Endothelial cell of umbilical vein (primary cell): ENCODE measurements around the gene KCNA5. TPM values are rescaled to one million over a fixed set of nuclear protein-coding genes. Genes with fewer than 3 reads are reported as not detected.

Experiments
- BruUV-seq: library from RNA; stranded (reverse); fragments of 400-500 nt; replicated peaks from 2 replicates; lab custom pipeline; 2021; lab: Mats Ljungman, UMichigan
- CTCF ChIA-PET: fragments of 300-600, 350-600 bp; sonication (Branson Sonifier 250); formaldehyde crosslinking; loops from one replicate; lab custom pipeline; 2021; ENCODE audit warnings: antibody characterized with exemption, inconsistent platforms; lab: Charles Lee
- POLR2A ChIA-PET: fragments of 300-600, 350-600 bp; sonication (Branson Sonifier 250); formaldehyde crosslinking; loops from one replicate; lab custom pipeline; 2021; ENCODE audit warnings: antibody characterized with exemption, inconsistent platforms; lab: Charles Lee
- DNase-seq: peaks from one replicate; pipeline ENCODE4 v3.0.0-alpha.2; 2011; ENCODE audit warnings: low read depth, low spot score
- FAIRE-seq: peaks from 2 replicates; lab custom pipeline; 2011; peaks lifted over from hg19 to GRCh38; lab: Jason Lieb, UNC
- H2AFZ ChIP-seq: 2 replicates; pipeline ENCODE4 v1.6.0; 2012; ENCODE audit warnings: low read depth, low read length, control low read depth, inconsistent platforms
- H3K27ac ChIP-seq: 2 replicates; pipeline ENCODE4 v1.5.1; 2011; ENCODE audit warnings: low read depth, mild to moderate bottlenecking, control low read depth, low read length, moderate library complexity; ENCODE audit not compliant: insufficient read depth
- H3K27me3 ChIP-seq, 2 experiments: 2 replicates each; pipeline versions ENCODE4 v1.6.0 to v1.6.1; 2011; ENCODE audit warnings: low read length in 2 of 2, mixed read lengths in 1 of 2; ENCODE audit not compliant: control insufficient read depth in 2 of 2, insufficient read depth in 2 of 2
- H3K36me3 ChIP-seq, 2 experiments: 2 replicates in 1 of 2; 3 replicates in 1 of 2; pipeline ENCODE4 v1.5.1; 2011; ENCODE audit warnings: low read length in 2 of 2, mild to moderate bottlenecking in 1 of 2, moderate library complexity in 1 of 2; ENCODE audit not compliant: control insufficient read depth in 2 of 2, insufficient read depth in 2 of 2; ENCODE audit errors: extremely low read depth in 1 of 2
- H3K4me1 ChIP-seq: 3 replicates; pipeline ENCODE4 v1.5.1; 2011; ENCODE audit warnings: mild to moderate bottlenecking, low read length; ENCODE audit not compliant: control insufficient read depth, insufficient read depth; ENCODE audit errors: extremely low read depth
- H3K4me2 ChIP-seq: 2 replicates; pipeline ENCODE4 v1.6.1; 2011; ENCODE audit warnings: low read length, control low read depth, mixed read lengths; ENCODE audit not compliant: insufficient read depth
- H3K4me3 ChIP-seq, 3 experiments: fragments of 200-600 bp in 1 of 3; sonication (generic), shearing (Covaris generic) in 1 of 3; replicated peaks in 1 of 3; 2 replicates each; pipeline ENCODE4 v1.5.1; 2011 to 2016; ENCODE audit warnings: control low read depth in 3 of 3, low read length in 3 of 3, mild to moderate bottlenecking in 2 of 3, inconsistent platforms in 1 of 3, low read depth in 1 of 3, moderate library complexity in 1 of 3; ENCODE audit not compliant: insufficient read depth in 1 of 3
- H3K79me2 ChIP-seq: 2 replicates; pipeline ENCODE4 v1.6.0; 2012; ENCODE audit warnings: low read length, inconsistent platforms; ENCODE audit not compliant: control insufficient read depth, insufficient read depth
- H3K9ac ChIP-seq: replicated peaks from 2 replicates; pipeline ENCODE3; 2011; ENCODE audit warnings: low read length, control low read depth; ENCODE audit not compliant: insufficient read depth; ENCODE audit errors: extremely low read depth
- H3K9me1 ChIP-seq: replicated peaks from 3 replicates; pipeline ENCODE4 v1.6.0; 2011; ENCODE audit warnings: mild to moderate bottlenecking, low read length; ENCODE audit not compliant: control insufficient read depth, insufficient read depth; ENCODE audit errors: extremely low read depth
- H3K9me3 ChIP-seq: replicated peaks from 2 replicates; pipeline ENCODE4 v1.5.1; 2012; ENCODE audit warnings: low read length, inconsistent platforms; ENCODE audit not compliant: control insufficient read depth, insufficient read depth
- H4K20me1 ChIP-seq: replicated peaks from 2 replicates; pipeline ENCODE3; 2011; ENCODE audit warnings: mild to moderate bottlenecking, low read length; ENCODE audit not compliant: control insufficient read depth, insufficient read depth; ENCODE audit errors: extremely low read depth
- EZH2 ChIP-seq: IDR thresholded peaks from 2 replicates; pipeline ENCODE4 v1.6.1; 2012; ENCODE audit warnings: borderline replicate concordance, low read depth, mild to moderate bottlenecking, moderate library complexity, low read length, inconsistent platforms; ENCODE audit not compliant: severe bottlenecking
- FOS ChIP-seq: IDR thresholded peaks from 2 replicates; pipeline ENCODE4 v1.6.1; 2011; ENCODE audit warnings: mild to moderate bottlenecking, low read length, moderate library complexity, borderline replicate concordance; ENCODE audit not compliant: insufficient read depth
- GATA2 ChIP-seq: IDR thresholded peaks from 2 replicates; pipeline ENCODE4 v1.7.0; 2011; ENCODE audit warnings: low read depth, mild to moderate bottlenecking, moderate library complexity, mixed read lengths, low read length; ENCODE audit not compliant: insufficient read length, insufficient read depth
- JUN ChIP-seq: IDR thresholded peaks from 2 replicates; pipeline ENCODE4 v1.6.1; 2011; ENCODE audit warnings: borderline replicate concordance, low read depth; ENCODE audit not compliant: insufficient read length, insufficient read depth
- MYC ChIP-seq: IDR thresholded peaks from one replicate; pipeline ENCODE4 v1.6.1; 2011; ENCODE audit warnings: mild to moderate bottlenecking, low read depth, low read length
- POLR2A ChIP-seq: IDR thresholded peaks from 2 replicates; pipeline ENCODE4 v1.6.1; 2012; ENCODE audit warnings: low read depth, mild to moderate bottlenecking, control low read depth, low read length
- POLR2AphosphoS5 ChIP-seq: IDR thresholded peaks from 2 replicates; pipeline ENCODE4 v1.6.1; 2012; ENCODE audit warnings: low read depth, mild to moderate bottlenecking, control low read depth, low read length, moderate library complexity; ENCODE audit not compliant: insufficient read depth
- dilution Hi-C: fragments of 300-500 bp; cut with MboI; formaldehyde crosslinking; loops from one replicate; pipeline ENCODE4 v1.15.0; 2019; ENCODE audit warnings: low sequenced_read_pairs; ENCODE audit not compliant: extremely low pct_ligation_motif_present
- intact Hi-C: fragments of 100-400 bp; cut with micrococcal nuclease; formaldehyde crosslinking; loops from one replicate; pipeline ENCODE4 v1.10.0; 2022
- polyA plus RNA-seq, 4 experiments: library from polyadenylated mRNA; depleted of rRNA in 3 of 4; stranded (reverse) in 3 of 4; unstranded in 1 of 4; fragments of >200 nt; gene quantifications; 2 replicates each; pipeline versions ENCODE4 v1.2.1 to v1.2.3, GENCODE V29; 2011 to 2012; ENCODE audit warnings: missing spikeins in 1 of 4
- total RNA-seq: library from RNA; stranded (reverse); gene quantifications from 2 replicates; pipeline ENCODE4 v1.2.3, GENCODE V29; 2021
- TF ChIP-seq, protein P1 (sequence below): IDR thresholded peaks from 2 replicates; pipeline ENCODE4 v1.6.1; 2011; ENCODE audit not compliant: insufficient read depth, insufficient read length
- TF ChIP-seq, protein P2 (sequence below), 2 donors: IDR thresholded peaks; 1 replicate in 1 of 2; 2 replicates in 1 of 2; pipeline ENCODE4 v1.5.1; 2011; ENCODE audit warnings: low read length in 2 of 2, mild to moderate bottlenecking in 2 of 2, moderate library complexity in 2 of 2, control low read depth in 1 of 2, inconsistent platforms in 1 of 2, low read depth in 1 of 2; ENCODE audit not compliant: insufficient read depth in 1 of 2; ENCODE audit errors: extremely low read depth in 1 of 2

KCNA5 gene
- total and polyA plus RNA-seq, 2 donors (not counting 3 experiments of a cell fraction or from before 2014, with no cell fraction given), result not detected

DNA sequence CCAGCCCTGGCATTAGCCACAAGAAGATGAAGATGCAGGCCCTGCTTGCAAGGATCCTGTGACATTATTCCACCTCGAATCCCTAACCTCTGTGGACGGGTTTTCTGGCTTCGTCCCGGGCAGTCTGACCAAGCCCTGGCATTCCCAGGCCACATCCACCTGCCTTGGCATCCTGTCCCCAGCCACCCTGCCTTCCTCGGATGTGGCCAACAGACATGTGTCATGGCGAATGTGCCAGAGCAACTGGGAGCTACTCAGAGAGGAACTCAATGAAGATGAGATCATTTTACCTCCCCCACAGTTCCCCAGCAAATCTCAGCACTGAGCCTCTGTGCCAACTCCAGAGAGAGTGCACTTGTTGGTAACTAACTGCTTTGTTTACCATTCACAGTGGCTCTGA lies 33.5 kb upstream of the KCNA5 start:
- DNase-seq (no peak), FAIRE-seq (no peak)
- no peaks in the 10 kb centered on the region for H3K36me3 ChIP-seq
- no peak overlapping the region for H2AFZ ChIP-seq
- TF ChIP-seq POLR2A (no peak), FOS (no peak), MYC (no peak), POLR2AphosphoS5 (no peak)
- TF ChIP-seq, protein P1, sequence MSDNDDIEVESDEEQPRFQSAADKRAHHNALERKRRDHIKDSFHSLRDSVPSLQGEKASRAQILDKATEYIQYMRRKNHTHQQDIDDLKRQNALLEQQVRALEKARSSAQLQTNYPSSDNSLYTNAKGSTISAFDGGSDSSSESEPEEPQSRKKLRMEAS, result no peak
- H3K27ac ChIP-seq, result no peak overlapping the region
- no TSS peak for BruUV-seq
- no peaks in the 10 kb centered on the region for H3K9me1 ChIP-seq
- no peak overlapping the region for H3K9ac ChIP-seq
- H3K79me2 ChIP-seq, result no peaks in the 10 kb centered on the region
- H3K4me1 ChIP-seq, result no peaks in the 10 kb centered on the region
- CTCF ChIA-PET, result no interaction called here
- no peak overlapping the region for H3K4me3 ChIP-seq
- intact Hi-C loops (no loop called here), dilution Hi-C loops (no loop called here)
- POLR2A ChIA-PET, result no interaction called here
- no peaks in the 10 kb centered on the region for H4K20me1 ChIP-seq
- no peaks in the 10 kb centered on the region for H3K9me3 ChIP-seq
- no peak overlapping the region for H3K4me2 ChIP-seq
- no peaks in the 10 kb centered on the region for H3K27me3 ChIP-seq

DNA sequence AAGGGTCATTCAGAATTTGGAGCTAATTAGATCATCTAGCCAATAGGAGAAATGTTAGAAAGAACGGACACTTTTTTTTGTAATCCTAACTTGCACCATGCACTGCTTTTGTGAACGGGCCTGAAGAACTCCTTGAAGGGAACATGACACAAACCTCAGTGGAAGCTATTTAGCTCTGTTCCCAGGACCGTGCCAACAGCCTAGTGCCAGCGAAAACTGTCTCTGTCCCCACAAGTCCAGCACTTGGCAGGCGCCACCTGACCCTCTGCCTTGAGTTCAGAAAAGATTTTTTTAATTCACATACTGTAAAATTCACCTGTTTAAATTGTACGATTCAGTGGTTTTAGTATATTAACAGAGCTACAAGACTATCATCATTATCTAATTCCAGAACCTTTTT lies 31.3 kb upstream of the KCNA5 start:
- no peak for FAIRE-seq
- Histone ChIP-seq H3K9me1 (no peaks in the 10 kb centered on the region), H4K20me1 (no peaks in the 10 kb centered on the region), H3K79me2 (no peaks in the 10 kb centered on the region), H3K4me2 (no peak overlapping the region), H3K27me3 (no peaks in the 10 kb centered on the region), H3K27ac (no peak overlapping the region), H3K4me3 (no peak overlapping the region), H3K4me1 (no peaks in the 10 kb centered on the region), H3K36me3 (no peaks in the 10 kb centered on the region), H3K9me3 (no peaks in the 10 kb centered on the region), H3K9ac (no peak overlapping the region), H2AFZ (no peak overlapping the region)
- dilution Hi-C loops, result no loop called here
- POLR2A ChIA-PET, result no interaction called here
- no peak for DNase-seq
- no peak for TF ChIP-seq POLR2A
- TF ChIP-seq FOS, result no peak
- no peak for TF ChIP-seq JUN
- TF ChIP-seq, protein P2, sequence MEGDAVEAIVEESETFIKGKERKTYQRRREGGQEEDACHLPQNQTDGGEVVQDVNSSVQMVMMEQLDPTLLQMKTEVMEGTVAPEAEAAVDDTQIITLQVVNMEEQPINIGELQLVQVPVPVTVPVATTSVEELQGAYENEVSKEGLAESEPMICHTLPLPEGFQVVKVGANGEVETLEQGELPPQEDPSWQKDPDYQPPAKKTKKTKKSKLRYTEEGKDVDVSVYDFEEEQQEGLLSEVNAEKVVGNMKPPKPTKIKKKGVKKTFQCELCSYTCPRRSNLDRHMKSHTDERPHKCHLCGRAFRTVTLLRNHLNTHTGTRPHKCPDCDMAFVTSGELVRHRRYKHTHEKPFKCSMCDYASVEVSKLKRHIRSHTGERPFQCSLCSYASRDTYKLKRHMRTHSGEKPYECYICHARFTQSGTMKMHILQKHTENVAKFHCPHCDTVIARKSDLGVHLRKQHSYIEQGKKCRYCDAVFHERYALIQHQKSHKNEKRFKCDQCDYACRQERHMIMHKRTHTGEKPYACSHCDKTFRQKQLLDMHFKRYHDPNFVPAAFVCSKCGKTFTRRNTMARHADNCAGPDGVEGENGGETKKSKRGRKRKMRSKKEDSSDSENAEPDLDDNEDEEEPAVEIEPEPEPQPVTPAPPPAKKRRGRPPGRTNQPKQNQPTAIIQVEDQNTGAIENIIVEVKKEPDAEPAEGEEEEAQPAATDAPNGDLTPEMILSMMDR (IDR thresholded peaks at IDR 0.05; ENCODE audit: extremely low read depth in 1 of 2, insufficient read depth in 1 of 2, low read depth in 1 of 2, low read length in 2 of 2), result no peak
- TF ChIP-seq GATA2, result no peak
- TF ChIP-seq POLR2AphosphoS5, result no peak
- TF ChIP-seq, protein P1, result no peak
- TF ChIP-seq EZH2, result no peak
- intact Hi-C loops, result no loop called here
- no TSS peak for BruUV-seq
- CTCF ChIA-PET, result interaction anchor here (0.9 to 1.5 kb wide), 4 partner anchors 9 to 157 kb away, joined by 3 to 5 read pairs (median 4); no protein-coding TSS in a partner anchor
